ENCODE results near the gene MPZL2.

MPZL2 gene

GRCh38 chr11:118240999-118241763, 22.9 kb downstream of the MPZL2 start:
- DNase-seq (ENCODE audit: low spot score) = no peak

GRCh38 chr11:118239509-118240205, 24.4 kb downstream of the MPZL2 start:
- DNase-seq (ENCODE audit: low spot score) = no peak

- DNase-seq (ENCODE audit: low spot score) = no peak
Observed at GRCh38 chr11:118238929-118239328, 25.2 kb downstream of the MPZL2 start.

- DNase-seq (ENCODE audit: low spot score) = no peak
Observed at GRCh38 chr11:118238421-118238820, 25.7 kb downstream of the MPZL2 start.

- DNase-seq (ENCODE audit: low spot score) = no peak
Observed at GRCh38 chr11:118236170-118236569, 27.9 kb downstream of the MPZL2 start.

- DNase-seq (ENCODE audit: low spot score) = no peak
Observed at GRCh38 chr11:118234833-118235232, 29.3 kb downstream of the MPZL2 start.

GRCh38 chr11:118233850-118234249, 30.2 kb downstream of the MPZL2 start:
- DNase-seq (ENCODE audit: low spot score) = no peak

- DNase-seq (ENCODE audit: low spot score) = no peak
Observed at GRCh38 chr11:118233377-118233776, 30.7 kb downstream of the MPZL2 start.

GRCh38 chr11:118232659-118233058, 31.4 kb downstream of the MPZL2 start:
- DNase-seq (ENCODE audit: low spot score) = no peak

- no peak for DNase-seq (ENCODE audit: low spot score)
Observed at GRCh38 chr11:118231461-118231860, 32.6 kb downstream of the MPZL2 start.

GRCh38 chr11:118230088-118230487, 34.0 kb downstream of the MPZL2 start:
- no peak for DNase-seq (ENCODE audit: low spot score)

GRCh38 chr11:118229274-118229847, 34.7 kb downstream of the MPZL2 start:
- no peak for DNase-seq (ENCODE audit: low spot score)

GRCh38 chr11:118227865-118228785, 36.0 kb downstream of the MPZL2 start:
- DNase-seq (ENCODE audit: low spot score) = no peak

GRCh38 chr11:118226781-118227180, 37.3 kb downstream of the MPZL2 start:
- DNase-seq (ENCODE audit: low spot score) = no peak

GRCh38 chr11:118226296-118226695, 37.8 kb downstream of the MPZL2 start:
- DNase-seq (ENCODE audit: low spot score) = no peak

GRCh38 chr11:118224511-118225188, 39.4 kb downstream of the MPZL2 start, which contains the start of gene JAML:
Gene JAML, minus strand, starts transcription at chr11:118225011. Its CDS starts 10,145 bp downstream, at chr11:118214866.
- no peak for DNase-seq (ENCODE audit: low spot score)

- DNase-seq (ENCODE audit: low spot score) = no peak
Observed at GRCh38 chr11:118223992-118224391, 40.1 kb downstream of the MPZL2 start.

- no peak for DNase-seq (ENCODE audit: low spot score)
Observed at GRCh38 chr11:118223570-118223969, 40.5 kb downstream of the MPZL2 start.

- DNase-seq (ENCODE audit: low spot score) = no peak
Observed at GRCh38 chr11:118222437-118222836, 41.7 kb downstream of the MPZL2 start.

GRCh38 chr11:118221419-118221818, 42.7 kb downstream of the MPZL2 start:
- no peak for DNase-seq (ENCODE audit: low spot score)

- no peak for DNase-seq (ENCODE audit: low spot score)
Observed at GRCh38 chr11:118219732-118220131, 44.4 kb downstream of the MPZL2 start.

All from hematopoietic multipotent progenitor cell treated with erythropoietin and hydrocortisone succinate and interleukin-3 and kit ligand, for 15 days (in vitro differentiated cells).